GM12873 (cell line): ENCODE data around the gene FCN1.

Source experiments
- CTCF ChIP-seq: IDR thresholded peaks from 2 replicates; pipeline ENCODE4 v1.5.1; 2012; ENCODE audit warnings: low read depth, mild to moderate bottlenecking, moderate library complexity, low read length, control low read depth; ENCODE audit not compliant: insufficient read depth; ENCODE audit errors: missing control alignments

Gene FCN1

GRCh38 chr9:134895567-134895907 lies 22.2 kb downstream of the FCN1 start:
- TF ChIP-seq CTCF, result no peak

DNA sequence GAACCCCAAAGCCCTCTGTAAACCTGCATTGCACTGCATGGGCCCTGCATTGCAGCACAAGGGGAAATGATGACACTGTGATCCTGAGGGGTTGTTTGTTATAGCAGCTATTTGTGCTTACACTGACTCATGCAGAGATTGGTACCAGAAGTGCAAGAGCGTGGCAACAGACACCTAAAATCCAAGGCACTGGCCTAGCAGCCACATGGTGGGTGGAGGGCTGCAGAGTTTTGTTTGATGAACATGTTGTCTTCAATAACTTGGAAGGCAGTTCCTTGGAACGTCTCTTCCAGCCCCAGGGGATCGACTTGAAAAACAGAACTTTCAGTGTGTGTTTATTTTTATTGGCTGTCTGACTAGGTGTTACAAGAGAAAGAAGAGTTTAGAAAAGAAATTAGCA lies 22.6 kb downstream of the FCN1 start:
- no peak for TF ChIP-seq CTCF

DNA sequence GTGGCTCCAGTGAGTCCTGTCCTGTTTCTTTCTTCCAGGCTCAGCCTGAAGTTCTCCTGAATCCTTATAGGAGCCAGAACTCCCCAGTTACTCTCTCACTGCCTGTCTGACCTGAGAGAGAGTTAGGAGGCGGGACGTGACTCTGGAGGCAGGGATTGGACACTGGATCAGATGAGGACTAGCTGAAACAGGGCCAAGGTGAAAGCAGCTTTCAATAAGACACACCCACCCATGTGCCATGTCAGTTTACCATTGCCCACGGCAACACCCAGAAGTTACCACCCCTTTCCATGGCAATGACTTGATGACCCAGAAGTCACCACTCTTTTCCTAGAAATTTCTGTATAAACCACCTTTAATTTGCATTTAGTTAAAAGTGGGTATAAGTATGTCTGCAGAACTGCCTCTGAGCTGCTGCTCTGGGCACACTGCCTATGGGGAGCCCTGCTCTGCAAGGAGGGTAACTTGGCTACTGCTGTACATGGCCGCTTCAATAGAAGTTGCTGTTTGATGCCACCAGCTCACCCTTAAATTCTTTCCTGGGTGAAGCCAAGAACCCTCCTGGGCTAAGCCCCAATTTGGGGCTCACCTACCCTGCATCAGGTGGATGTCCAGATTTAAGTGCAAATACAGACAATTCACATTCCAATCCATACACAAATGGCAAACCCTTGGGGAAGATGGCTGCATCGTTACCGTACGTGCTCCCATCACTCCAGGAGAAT lies 23.4 kb downstream of the FCN1 start:
- no peak for TF ChIP-seq CTCF

GRCh38 chr9:134892820-134893420 lies 24.8 kb downstream of the FCN1 start:
- TF ChIP-seq CTCF, result no peak

DNA sequence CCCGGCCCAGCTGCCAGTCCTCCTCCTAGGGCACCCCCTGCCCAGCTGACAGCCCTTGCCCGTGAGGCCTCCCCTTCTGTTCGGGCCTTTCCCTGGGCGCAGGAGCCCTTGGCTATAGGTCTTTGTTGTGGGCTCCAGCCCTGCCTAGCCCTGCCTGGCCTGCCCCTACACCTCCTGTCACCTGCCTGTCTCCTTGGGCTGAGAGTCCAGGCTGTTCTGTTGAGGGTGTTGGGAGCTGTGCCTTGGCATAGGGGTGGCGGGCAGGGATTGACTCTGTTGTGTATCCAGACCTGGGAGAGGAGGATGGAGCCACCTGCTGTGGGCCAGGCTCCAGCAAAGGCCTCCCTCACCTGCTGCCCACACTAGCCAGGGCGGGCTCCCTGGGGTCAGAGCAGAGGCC lies 25.5 kb downstream of the FCN1 start:
- TF ChIP-seq CTCF, result no peak

GRCh38 chr9:134891713-134892112 lies 26.0 kb downstream of the FCN1 start:
- TF ChIP-seq CTCF, result no peak

DNA sequence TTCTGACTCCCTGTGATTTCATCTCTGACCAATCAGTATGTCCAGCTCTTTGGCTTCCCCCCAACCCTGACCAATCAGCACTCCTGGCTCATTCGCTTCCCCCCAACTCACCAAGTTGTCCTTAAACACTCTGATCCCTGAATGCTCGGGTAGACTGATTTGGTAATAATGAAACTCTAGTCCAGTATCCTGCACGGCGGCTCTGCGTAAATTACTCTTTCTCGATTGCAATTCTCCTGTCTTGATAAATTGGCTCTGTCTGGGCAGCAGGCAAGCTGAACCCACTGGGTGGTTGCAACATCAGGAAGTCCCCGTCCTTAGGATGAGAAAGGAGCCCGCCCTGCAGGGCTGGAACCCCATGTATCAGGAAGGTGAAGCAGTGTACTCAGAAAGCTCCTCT lies 26.7 kb downstream of the FCN1 start:
- no peak for TF ChIP-seq CTCF
